HG03139 (cell line): ENCODE measurements around the gene KIAA1549.
A peak's percentile ranks its signal among the peaks of the same experiment; 100 is the strongest.
"Not testable (repeated sequence)": the region's sequence is repeated elsewhere in the genome, so short reads cannot be mapped to it uniquely, and the experiment has no call there.

Source experiments
- ATAC-seq: cut with Tn5 transposase; IDR thresholded peaks from one replicate; pipeline ENCODE4 v1.9.1; 2021; ENCODE audit not compliant: unreplicated experiment

Gene KIAA1549

GRCh38 chr7:138945154-138945553 is 36.0 kb downstream of the KIAA1549 start:
- ATAC-seq: no peak

GRCh38 chr7:138944592-138944991 is 36.6 kb downstream of the KIAA1549 start:
- no peak for ATAC-seq

GRCh38 chr7:138943061-138943460 is 38.1 kb downstream of the KIAA1549 start:
- no peak for ATAC-seq

DNA sequence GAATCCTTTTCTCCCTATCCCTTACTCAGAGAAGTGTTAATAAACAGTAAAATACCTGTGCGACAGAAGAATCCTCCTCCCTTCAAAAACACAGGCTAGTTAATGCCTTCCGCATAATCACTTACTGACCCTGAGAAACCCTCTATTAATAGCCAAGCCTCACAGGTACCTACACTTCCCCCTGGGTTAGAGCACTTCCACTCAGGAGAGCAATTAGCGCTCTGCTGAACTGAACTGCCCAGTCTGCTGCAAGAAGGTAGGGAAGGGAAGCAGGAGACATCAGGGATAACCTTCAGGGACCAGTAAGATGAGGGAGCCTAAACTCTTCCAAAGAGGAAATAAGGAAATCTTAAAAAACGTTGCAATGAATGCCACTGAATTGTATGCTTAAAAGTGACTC is 39.6 kb downstream of the KIAA1549 start:
- ATAC-seq: no peak

GRCh38 chr7:138940602-138941001 is 40.6 kb downstream of the KIAA1549 start:
- not testable (repeated sequence) for ATAC-seq

GRCh38 chr7:138937484-138937883 is 43.7 kb downstream of the KIAA1549 start:
- ATAC-seq: no peak

- no peak for ATAC-seq
These were observed 45.7 kb downstream of the KIAA1549 start for GRCh38 chr7:138935465-138936011.

- no peak for ATAC-seq
These were observed 46.3 kb downstream of the KIAA1549 start for GRCh38 chr7:138934861-138935260.

DNA sequence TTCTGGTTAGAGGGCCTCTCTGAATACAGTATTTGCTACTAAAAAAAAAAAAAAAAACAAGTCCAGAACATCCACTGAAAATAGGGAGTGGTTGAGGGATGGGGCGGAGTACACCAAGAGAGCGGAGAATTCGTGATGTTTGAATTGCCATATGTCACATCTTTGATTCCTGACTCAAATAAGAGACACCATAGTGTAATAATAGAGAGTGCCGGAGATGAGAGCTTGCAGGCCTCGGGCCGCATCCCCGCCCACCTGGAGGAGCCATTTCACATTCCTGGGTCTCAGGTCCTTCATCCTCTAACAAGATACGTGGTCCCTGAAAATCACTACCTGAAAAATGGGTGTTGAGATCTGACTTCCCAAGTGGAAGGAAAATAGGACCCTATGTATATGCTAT is 46.8 kb downstream of the KIAA1549 start:
- no peak for ATAC-seq

DNA sequence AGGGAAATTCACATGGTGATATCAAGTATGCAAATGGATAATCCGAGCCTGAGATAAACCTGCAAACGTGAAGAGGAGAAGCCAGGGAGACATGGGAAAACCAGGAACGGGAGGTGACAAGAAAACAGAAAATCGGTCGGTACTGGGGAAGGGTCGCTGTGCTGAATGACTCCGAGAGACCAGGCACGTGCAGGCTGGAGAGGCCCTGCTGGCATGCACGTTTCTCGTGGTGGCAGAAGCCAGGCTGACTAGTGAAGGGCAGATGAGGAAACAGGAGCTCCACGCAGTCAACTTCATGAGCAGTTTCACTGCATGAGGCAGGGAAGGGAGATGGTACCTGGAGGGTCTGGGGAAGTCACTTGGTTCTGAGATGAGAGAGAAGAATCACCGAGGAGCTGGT is 48.3 kb downstream of the KIAA1549 start:
- no peak for ATAC-seq

DNA sequence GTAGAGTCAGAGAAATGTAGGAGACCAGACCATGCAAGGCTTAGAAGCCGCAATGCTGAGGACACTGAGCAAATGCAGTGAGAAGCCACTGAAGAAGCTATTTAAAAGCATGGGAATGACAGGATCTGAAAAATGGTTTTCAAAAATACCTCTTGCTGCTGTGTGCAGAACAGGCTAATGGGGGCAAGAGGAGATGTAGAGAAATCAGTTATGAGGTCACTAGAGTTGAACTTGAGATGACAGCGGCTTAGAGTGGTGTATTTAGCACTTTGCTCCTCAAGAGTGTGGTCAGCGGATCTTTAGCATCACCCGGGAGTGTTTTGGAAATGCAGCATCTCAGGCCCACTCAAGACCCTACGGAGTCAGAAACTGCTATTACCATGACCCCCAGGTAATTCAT is 48.8 kb downstream of the KIAA1549 start:
- ATAC-seq: no peak

GRCh38 chr7:138929969-138930368 is 51.2 kb downstream of the KIAA1549 start:
- no peak for ATAC-seq

GRCh38 chr7:138926241-138926612 is 55.0 kb downstream of the KIAA1549 start:
- peak; percentile 21 for ATAC-seq

- ATAC-seq: no peak
These were observed 56.5 kb downstream of the KIAA1549 start for GRCh38 chr7:138924501-138925225.

GRCh38 chr7:138921277-138921676 is 59.9 kb downstream of the KIAA1549 start:
- ATAC-seq: no peak

GRCh38 chr7:138919911-138920310 is 61.3 kb downstream of the KIAA1549 start:
- no peak for ATAC-seq

GRCh38 chr7:138919216-138919615 is 62.0 kb downstream of the KIAA1549 start:
- no peak for ATAC-seq

DNA sequence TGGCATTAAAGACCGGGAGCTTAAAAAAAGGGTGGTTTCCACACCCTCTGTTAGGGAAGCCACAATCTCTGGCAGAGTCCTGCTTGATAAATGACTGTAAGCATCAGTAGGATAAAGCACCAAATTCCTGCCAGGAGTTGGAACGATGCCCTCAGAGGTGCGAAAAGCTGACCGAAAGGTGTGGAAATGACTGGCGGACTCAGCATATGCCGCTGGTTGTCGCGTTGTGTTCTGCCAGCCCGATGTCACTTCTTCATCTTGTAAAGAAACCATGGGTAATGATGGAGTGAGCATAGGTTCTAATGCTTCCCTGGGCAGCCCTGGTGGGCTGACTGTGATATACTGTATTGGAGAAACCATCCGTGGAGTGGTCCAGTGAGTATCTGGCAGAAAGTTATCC is 62.4 kb downstream of the KIAA1549 start:
- no peak for ATAC-seq

DNA sequence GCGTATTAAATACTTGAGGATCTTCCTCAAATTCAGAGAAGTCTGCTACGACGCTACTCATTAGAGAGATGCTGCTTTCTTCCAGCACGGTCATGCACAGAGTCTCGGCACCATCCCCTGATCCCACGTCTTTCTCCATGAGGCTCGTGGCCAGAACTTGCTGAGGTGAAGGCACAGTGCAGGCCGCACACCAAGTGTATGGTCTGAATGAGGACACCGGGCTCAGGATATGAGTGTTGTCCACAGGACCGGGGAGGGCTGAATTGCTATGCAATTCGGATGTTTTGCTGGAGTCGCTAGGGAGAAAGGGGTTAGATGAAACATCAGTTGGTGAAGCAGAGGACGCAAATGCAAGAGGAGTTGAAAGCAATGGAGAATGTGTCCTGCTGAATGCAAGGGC is 63.0 kb downstream of the KIAA1549 start:
- ATAC-seq: no peak

GRCh38 chr7:138917771-138918170 is 63.4 kb downstream of the KIAA1549 start:
- no peak for ATAC-seq

GRCh38 chr7:138916731-138917130 is 64.5 kb downstream of the KIAA1549 start:
- no peak for ATAC-seq

GRCh38 chr7:138916275-138916674 is 64.9 kb downstream of the KIAA1549 start:
- no peak for ATAC-seq

DNA sequence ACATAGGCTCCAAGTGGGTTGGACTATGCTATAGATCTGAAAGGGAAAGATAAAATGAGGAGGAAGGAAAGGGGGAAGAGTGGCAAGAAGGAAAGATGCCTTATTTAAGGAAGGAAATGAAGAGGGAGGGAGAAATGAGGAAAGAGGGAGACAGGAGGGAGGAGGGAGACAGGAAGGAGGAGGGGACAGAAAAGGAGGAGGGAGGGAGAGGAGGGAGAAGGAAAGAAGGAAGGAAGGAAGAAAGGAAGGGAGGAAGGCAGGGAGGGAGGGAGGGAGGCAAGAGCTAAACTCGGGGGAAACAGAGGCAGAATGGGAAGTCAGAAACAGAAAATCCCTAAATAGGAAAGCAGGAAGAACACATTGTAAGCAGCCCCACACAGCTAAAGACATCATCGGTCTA is 67.4 kb downstream of the KIAA1549 start:
- ATAC-seq: no peak
